ENCODE results near the gene OTOA.

DNA sequence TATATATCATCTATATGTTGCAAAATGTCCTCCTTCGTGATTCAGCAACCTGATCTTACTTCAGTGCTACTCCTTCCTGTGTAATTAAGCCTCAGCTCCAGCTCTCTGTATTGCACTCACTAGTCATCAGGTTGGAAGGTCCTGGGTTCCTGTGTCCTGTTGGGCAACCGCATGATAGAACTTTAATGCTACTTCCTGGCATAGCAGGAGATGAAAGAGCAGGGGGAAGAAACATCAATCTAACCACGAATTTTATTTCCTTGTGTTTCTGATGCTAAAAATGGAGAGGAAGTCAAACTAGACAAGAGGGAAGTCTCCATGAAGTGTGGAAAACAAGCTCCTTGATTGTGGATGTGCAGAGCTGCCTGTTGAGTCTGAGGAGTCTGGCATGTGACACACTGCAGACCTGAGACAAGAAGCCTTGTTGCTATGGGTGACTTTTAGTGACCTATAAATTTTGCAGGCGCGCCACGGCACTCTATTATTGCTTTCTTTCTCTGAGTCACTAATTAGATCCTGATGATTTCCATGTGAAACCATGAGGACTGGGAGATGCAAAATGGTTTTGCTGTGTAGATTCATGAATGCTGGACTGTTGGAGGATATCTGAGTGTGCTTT lies 37.0 kb upstream of the OTOA start:
- TF ChIP-seq, protein P1, sequence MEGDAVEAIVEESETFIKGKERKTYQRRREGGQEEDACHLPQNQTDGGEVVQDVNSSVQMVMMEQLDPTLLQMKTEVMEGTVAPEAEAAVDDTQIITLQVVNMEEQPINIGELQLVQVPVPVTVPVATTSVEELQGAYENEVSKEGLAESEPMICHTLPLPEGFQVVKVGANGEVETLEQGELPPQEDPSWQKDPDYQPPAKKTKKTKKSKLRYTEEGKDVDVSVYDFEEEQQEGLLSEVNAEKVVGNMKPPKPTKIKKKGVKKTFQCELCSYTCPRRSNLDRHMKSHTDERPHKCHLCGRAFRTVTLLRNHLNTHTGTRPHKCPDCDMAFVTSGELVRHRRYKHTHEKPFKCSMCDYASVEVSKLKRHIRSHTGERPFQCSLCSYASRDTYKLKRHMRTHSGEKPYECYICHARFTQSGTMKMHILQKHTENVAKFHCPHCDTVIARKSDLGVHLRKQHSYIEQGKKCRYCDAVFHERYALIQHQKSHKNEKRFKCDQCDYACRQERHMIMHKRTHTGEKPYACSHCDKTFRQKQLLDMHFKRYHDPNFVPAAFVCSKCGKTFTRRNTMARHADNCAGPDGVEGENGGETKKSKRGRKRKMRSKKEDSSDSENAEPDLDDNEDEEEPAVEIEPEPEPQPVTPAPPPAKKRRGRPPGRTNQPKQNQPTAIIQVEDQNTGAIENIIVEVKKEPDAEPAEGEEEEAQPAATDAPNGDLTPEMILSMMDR (IDR thresholded peaks at IDR 0.05; ENCODE audit: low read depth, low read length) = no peak
- no peak for TF ChIP-seq POLR2A (IDR thresholded peaks at IDR 0.05; ENCODE audit: extremely low read depth, insufficient read length)
